BJ (cell line): Measurements from ENCODE around the gene TRIM69. TPM values are rescaled to one million over a fixed set of nuclear protein-coding genes. Genes with fewer than 3 reads are reported as not detected.
"Not testable (repeated sequence)": the region's sequence is repeated elsewhere in the genome, so short reads cannot be mapped to it uniquely, and the experiment has no call there.

Source experiments
- CTCF ChIA-PET: fragments of 350-600 bp; formaldehyde crosslinking; extraction: SDS; loops from one replicate; lab custom pipeline; 2021; ENCODE audit warnings: antibody characterized with exemption, inconsistent platforms; lab: Yijun Ruan, JAX
- POLR2A ChIA-PET: fragments of 300-600 bp; sonication (Branson Sonifier 250); formaldehyde crosslinking; extraction: SDS; loops from one replicate; lab custom pipeline; 2021; ENCODE audit warnings: antibody characterized with exemption; lab: Charles Lee
- DNase-seq: peaks from one replicate; pipeline ENCODE4 v3.0.0-alpha.2; 2011; ENCODE audit warnings: low read depth
- H3K27me3 ChIP-seq: 2 replicates; pipeline ENCODE4 v1.6.0; 2011; ENCODE audit warnings: low read length; ENCODE audit not compliant: control insufficient read depth, insufficient read depth
- H3K36me3 ChIP-seq: 2 replicates; pipeline ENCODE4 v1.5.1; 2011; ENCODE audit warnings: low read length; ENCODE audit not compliant: control insufficient read depth, insufficient read depth
- H3K4me3 ChIP-seq: 2 replicates; pipeline ENCODE4 v1.5.1; 2011; ENCODE audit warnings: low read depth, mild to moderate bottlenecking, control low read depth, low read length
- polyA plus RNA-seq: library from polyadenylated mRNA; depleted of rRNA; stranded (reverse); fragments of >200 nt; gene quantifications from 2 replicates; pipeline ENCODE4 v1.2.3, GENCODE V29; 2011
- TF ChIP-seq, protein P1 (sequence below): IDR thresholded peaks from 2 replicates; pipeline ENCODE4 v1.5.1; 2011; ENCODE audit warnings: low read depth, mild to moderate bottlenecking, control low read depth, inconsistent platforms, low read length, moderate library complexity; ENCODE audit not compliant: insufficient read depth

Gene TRIM69
- polyA plus RNA-seq, 1 experiment, result 10.8 TPM

DNA sequence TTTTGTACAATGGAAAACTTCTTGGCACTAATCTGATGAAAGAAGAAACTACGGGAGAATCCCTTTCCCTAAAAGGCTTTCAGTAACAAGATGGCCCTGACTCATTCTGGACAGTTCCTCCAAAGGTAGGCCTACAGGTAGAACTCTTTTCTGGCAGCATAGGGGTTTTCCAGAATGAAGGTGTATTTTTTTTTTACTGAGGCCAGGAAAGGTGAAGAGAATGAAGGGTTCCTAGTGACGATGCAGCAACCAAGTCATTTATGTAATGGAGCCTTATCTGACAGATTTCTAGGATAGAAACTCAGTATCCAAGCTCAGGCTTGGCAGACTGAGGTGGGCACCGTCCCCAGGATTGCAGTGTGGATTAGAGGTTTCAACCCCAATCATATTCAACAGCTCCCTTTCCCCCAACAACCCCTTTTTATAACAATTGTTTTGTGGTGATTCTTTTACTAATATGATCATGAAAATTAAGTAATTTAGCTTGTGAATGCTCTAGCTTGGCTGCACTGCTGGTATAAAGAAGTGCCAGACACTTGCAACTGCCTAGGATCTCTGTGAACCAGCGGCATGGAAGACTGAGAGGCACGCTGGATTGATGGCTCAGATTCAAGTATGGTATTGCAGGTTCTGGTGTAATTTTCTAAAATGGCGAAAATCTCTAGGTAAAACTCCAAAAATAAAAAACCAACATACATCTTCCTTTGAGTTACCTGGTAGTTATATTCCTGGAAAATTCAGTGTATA, 8.7 kb upstream of the TRIM69 start:
- POLR2A ChIA-PET, result interaction anchor here (1.5 kb wide), 1 partner anchor 17 kb away, joined by 7 read pairs; the partner anchor contains the start of genes B2M and PATL2
- no peak overlapping the region for H3K4me3 ChIP-seq
- DNase-seq, result no peak

DNA sequence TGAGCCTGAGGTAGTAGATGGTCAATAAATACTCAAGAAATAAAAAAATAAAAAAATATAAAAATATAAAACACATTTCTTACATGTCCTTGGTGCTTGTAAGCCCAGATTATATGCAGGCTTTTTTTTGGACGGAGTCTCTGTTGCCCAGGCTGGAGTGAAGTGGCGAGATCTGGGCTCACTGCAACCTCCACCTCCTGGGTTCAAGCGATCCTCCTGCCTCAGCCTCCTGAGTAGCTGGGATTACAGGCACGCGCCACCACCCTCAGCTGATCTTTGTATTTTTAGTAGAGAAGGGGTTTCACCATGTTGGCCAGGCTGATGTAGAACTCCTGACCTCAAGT, 8.1 kb upstream of the TRIM69 start:
- ChIA-PET POLR2A (interaction anchor here (0.6 to 1.3 kb wide), 4 partner anchors 15 to 628 kb away, joined by 3 to 7 read pairs (median 4); partner anchors contain the start of genes B2M and PATL2), CTCF (interaction anchor here (0.8 to 4.5 kb wide), 6 partner anchors 9 to 149 kb away, joined by 3 to 26 read pairs (median 8); partner anchors contain the start of genes B2M, PATL2 and SPG11)
- not testable (repeated sequence) for H3K36me3 ChIP-seq, DNase-seq, H3K27me3 ChIP-seq
- H3K4me3 ChIP-seq, result peak overlapping the region; percentile 68

More for the DNA sequence above, 8.7 kb upstream of the TRIM69 start:
- H3K27me3 ChIP-seq, result no peaks in the 10 kb centered on the region
- TF ChIP-seq, protein P1, sequence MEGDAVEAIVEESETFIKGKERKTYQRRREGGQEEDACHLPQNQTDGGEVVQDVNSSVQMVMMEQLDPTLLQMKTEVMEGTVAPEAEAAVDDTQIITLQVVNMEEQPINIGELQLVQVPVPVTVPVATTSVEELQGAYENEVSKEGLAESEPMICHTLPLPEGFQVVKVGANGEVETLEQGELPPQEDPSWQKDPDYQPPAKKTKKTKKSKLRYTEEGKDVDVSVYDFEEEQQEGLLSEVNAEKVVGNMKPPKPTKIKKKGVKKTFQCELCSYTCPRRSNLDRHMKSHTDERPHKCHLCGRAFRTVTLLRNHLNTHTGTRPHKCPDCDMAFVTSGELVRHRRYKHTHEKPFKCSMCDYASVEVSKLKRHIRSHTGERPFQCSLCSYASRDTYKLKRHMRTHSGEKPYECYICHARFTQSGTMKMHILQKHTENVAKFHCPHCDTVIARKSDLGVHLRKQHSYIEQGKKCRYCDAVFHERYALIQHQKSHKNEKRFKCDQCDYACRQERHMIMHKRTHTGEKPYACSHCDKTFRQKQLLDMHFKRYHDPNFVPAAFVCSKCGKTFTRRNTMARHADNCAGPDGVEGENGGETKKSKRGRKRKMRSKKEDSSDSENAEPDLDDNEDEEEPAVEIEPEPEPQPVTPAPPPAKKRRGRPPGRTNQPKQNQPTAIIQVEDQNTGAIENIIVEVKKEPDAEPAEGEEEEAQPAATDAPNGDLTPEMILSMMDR, result no peak
- H3K36me3 ChIP-seq, result peaks cover 2% of the 10 kb centered on the region; the same call in 1 of the 2 replicates
- CTCF ChIA-PET, result interaction anchor here (1.5 to 4.5 kb wide), 5 partner anchors 11 to 149 kb away, joined by 4 to 26 read pairs (median 6); partner anchors contain the start of genes B2M, PATL2 and SPG11

DNA sequence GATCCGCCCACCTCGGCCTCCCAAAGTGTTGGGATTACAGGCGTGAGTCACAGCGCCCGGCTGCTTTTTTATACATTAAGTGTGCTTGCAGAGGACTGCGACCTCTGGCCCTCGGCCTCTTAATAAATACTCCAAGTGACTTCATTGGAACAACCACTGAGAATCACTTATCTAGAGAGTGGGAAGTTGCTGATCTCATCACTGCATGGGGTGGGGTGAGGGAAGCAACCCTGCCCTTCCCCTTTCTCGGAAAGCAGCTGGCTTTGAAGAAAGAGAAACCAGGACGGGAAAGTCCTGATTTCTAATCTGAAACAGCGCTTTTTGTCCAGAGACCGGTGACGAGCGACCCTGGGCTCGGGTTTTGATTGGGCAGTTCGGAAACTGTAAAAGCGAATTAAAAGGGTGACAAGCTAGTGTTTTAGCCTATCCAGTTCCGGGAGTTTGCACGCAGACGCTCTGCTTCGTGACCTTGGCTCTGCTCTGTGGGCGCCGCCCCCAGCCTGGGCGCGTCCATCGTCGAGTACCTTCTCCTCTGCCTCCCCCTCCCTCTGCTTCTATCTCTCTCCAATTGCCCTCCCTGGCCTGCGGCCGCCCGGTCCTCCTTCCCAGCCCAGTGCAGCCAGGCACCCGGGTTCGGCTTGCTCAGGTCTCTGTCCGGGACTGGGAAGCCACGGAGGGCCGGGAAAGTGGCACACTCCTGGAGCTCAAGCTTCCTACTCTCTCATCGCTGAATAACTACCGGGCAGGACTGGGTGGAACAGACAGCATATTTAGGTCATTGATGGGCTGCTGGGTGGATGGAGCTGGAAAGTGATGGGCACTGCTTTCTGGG, 7.5 kb upstream of the TRIM69 start:
- TF ChIP-seq, protein P1, result no peak
- Histone ChIP-seq H3K36me3 (peaks cover 2% of the 10 kb centered on the region; the same call in 1 of the 2 replicates), H3K27me3 (no peaks in the 10 kb centered on the region), H3K4me3 (peak overlapping the region; percentile 68)
- ChIA-PET CTCF (interaction anchor here (0.8 to 4.5 kb wide), 7 partner anchors 8 to 150 kb away, joined by 3 to 26 read pairs (median 6); partner anchors contain the start of genes B2M, PATL2 and SPG11), POLR2A (interaction anchor here (0.6 to 1.3 kb wide), 6 partner anchors 13 to 629 kb away, joined by 3 to 7 read pairs (median 4); partner anchors contain the start of genes B2M and PATL2)
- peak; percentile 98 for DNase-seq

DNA sequence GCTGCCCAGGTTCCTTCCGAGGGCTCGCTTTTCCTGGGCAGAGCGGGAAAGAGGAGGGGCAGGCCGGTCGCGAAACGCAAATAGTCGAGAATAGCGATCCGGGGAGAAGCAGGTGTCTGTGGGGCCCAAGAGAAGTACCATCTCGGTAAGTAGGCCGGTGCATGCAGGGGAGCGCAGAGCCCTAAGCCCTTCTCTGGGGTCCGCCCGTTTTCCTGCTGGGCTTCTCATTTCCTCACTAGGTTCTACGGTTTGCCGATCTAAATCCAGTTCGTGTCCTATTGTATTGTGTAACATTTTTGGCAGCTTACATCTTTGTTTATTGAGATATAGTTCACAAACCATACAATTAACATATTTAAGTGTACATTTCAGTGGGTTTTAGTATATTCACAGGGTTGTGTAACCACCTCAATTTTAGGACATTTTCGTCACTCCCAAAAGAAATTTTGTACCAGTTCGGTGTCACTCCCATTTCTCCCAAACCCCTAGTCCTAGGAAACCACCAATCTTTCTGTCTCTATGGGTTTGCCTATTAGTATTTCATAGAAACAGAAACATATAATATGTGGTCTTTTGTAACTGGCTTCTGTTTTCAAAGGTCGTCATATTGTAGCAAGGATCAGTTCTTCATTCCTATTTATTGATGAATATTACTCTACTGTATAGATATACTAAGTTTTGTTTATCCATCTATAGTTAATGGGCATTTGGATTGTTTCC, 6.8 kb upstream of the TRIM69 start:
- POLR2A ChIA-PET, result interaction anchor here (0.6 to 1.3 kb wide), 3 partner anchors 18 to 389 kb away, joined by 3 to 6 read pairs (median 4); partner anchors contain the start of genes B2M and PATL2
- CTCF ChIA-PET, result interaction anchor here (1.0 to 4.5 kb wide), 4 partner anchors 16 to 66 kb away, joined by 4 to 26 read pairs (median 11); partner anchors contain the start of genes B2M, PATL2 and SPG11
- TF ChIP-seq, protein P1, result no peak
- peak overlapping the region; percentile 68 for H3K4me3 ChIP-seq
- DNase-seq, result no peak
- no peaks in the 10 kb centered on the region for H3K27me3 ChIP-seq
- peaks cover 2% of the 10 kb centered on the region; the same call in 1 of the 2 replicates for H3K36me3 ChIP-seq

DNA sequence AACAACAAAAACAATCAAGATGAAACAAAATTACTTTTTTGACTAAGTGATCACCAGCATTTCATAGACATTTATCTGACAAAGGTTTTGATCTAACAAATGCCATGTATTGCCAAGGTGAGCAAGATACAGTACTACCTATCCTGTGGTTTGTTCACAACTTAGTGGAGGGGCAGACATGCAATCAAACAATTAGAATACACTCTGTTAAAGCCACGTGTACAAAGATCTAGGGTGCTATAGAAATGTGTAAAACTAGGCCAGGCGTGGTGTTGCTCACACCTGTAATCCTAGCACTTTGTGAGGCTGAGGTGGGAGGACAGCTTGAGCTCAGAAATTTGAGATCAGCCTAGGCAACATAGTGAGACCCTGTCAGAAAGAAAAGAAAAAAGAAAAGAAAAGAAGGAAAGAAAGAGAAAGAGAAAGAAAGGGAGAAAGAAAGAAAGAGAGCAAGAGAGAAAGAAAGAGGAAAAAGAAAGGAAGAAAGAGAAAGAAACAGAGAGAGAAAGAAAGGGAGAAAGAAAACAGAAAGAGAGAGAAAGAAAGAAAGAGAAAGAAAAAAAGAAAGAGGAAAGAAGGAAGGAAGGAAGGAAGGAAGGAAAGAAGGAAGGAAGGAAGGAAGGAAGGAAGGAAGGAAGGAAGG, 1.4 kb upstream of the TRIM69 start:
- H3K36me3 ChIP-seq, result peaks cover 2% of the 10 kb centered on the region; the same call in 1 of the 2 replicates
- TF ChIP-seq, protein P1, result no peak
- no peak for DNase-seq
- H3K27me3 ChIP-seq, result no peaks in the 10 kb centered on the region
- ChIA-PET POLR2A (no interaction called here), CTCF (interaction anchor here (0.7 to 5.7 kb wide), 9 partner anchors 12 to 277 kb away, joined by 3 to 55 read pairs (median 6); partner anchors contain the start of gene SPG11)
- no peak overlapping the region for H3K4me3 ChIP-seq
